ENCODE data around the gene PUM1. TPM values are rescaled to one million over a fixed set of nuclear protein-coding genes. Genes with fewer than 3 reads are reported as not detected.

Gene PUM1
- total and polyA plus RNA-seq, 2 of the 8 experiments (the other 6 are each of a cell fraction or from before 2014, with no cell fraction given) = 122 to 177 TPM

GRCh38 chr1:31000301-31000700 lies 65.2 kb downstream of the PUM1 start (continued):
- no peak for TF ChIP-seq CHD7 (IDR thresholded peaks at IDR 0.05; ENCODE audit: insufficient replicate concordance, low read length)
- TF ChIP-seq TBP (IDR thresholded peaks at IDR 0.05; ENCODE audit: low read depth, low read length) = no peak
- TF ChIP-seq E2F6 (IDR thresholded peaks at IDR 0.05) = no peak
- no peak for TF ChIP-seq GABPA (IDR thresholded peaks at IDR 0.05; ENCODE audit: borderline replicate concordance, insufficient read depth, low read length)
- no peak for TF ChIP-seq JUN (IDR thresholded peaks at IDR 0.05; ENCODE audit: low read depth, low read length)
- TF ChIP-seq KDM5A (IDR thresholded peaks at IDR 0.05; ENCODE audit: low read length) = no peak
- no peak for TF ChIP-seq NANOG (IDR thresholded peaks at IDR 0.05; ENCODE audit: insufficient read depth, low read depth, low read length, poor library complexity, severe bottlenecking)
- no peak for TF ChIP-seq POU5F1 (IDR thresholded peaks at IDR 0.05; ENCODE audit: low read depth, low read length)
- TF ChIP-seq MAFK (IDR thresholded peaks at IDR 0.05; ENCODE audit: low read depth, low read length) = no peak
- no peak for TF ChIP-seq HDAC2 (IDR thresholded peaks at IDR 0.05; ENCODE audit: borderline replicate concordance in 1 of 2, low read depth in 2 of 2, low read length in 2 of 2)
- TF ChIP-seq CTBP2 (IDR thresholded peaks at IDR 0.05; ENCODE audit: borderline replicate concordance, insufficient read depth, insufficient read length, low read length) = no peak

Measured in H1 (cell line).